HuH-7 (cell line): ENCODE results near the gene TCF21.
"Not testable (repeated sequence)": the region's sequence is repeated elsewhere in the genome, so short reads cannot be mapped to it uniquely, and the experiment has no call there.

ENCODE experiments used
- DNase-seq: peaks from one replicate; pipeline ENCODE4 v3.0.0; 2011; ENCODE audit warnings: low spot score

The TCF21 gene

DNA sequence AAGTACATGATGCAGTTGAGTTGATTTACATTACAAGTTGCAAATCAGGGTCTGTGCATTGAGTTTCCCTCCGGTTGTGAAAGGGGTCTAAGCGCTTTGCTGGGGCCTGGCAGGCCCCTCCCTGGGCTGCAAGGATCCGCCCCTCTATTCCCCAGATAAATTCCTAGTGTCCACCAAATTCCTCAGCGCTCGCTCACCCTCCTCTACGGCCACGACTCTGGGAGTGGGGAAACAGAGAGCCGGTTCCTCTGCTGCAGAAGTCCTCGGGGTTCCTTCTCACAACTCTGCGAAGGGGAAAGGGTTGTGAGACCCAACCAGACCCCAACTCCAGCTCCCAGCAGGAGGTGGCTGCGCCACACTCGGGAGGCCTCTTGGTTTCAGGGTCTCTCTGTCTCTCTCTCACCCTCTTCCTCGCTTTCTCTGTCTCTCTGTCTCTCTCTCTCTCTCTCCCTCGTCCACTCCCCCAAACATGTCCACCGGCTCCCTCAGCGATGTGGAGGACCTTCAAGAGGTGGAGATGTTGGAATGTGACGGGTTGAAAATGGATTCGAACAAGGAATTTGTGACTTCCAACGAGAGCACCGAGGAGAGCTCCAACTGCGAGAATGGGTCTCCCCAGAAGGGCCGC lies at the start of gene TCF21:
Gene TCF21 (plus strand): TSS at position 185 of the 628 bp plus-strand sequence. CDS start 285 bp downstream, at position 470.
- DNase-seq: no peak

- no peak for DNase-seq
These were observed 47.7 kb upstream of the TCF21 start for GRCh38 chr6:133841176-133841575.

- no peak for DNase-seq
These were observed 45.8 kb upstream of the TCF21 start for GRCh38 chr6:133843098-133843497.

DNA sequence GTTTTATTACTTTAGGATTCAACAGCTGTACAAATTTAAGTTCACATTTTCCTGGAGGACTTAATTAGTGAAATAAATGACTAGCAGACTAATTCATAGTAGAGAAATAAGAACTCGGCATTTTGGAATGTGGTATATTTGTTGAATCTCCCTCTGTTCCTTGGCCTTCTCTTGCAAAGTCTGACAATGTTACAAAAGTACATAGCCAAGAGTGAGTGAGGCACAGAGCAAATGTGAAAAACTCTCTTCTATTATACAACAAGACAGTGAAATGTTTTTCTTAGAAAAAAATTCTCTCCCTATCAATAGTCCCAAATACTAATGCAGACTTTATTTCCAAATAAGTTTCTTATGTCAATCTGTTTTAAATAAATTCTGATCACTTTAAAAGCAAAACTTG lies 44.2 kb upstream of the TCF21 start:
- DNase-seq: no peak

GRCh38 chr6:133854041-133854363 lies 34.9 kb upstream of the TCF21 start:
- no peak for DNase-seq

DNA sequence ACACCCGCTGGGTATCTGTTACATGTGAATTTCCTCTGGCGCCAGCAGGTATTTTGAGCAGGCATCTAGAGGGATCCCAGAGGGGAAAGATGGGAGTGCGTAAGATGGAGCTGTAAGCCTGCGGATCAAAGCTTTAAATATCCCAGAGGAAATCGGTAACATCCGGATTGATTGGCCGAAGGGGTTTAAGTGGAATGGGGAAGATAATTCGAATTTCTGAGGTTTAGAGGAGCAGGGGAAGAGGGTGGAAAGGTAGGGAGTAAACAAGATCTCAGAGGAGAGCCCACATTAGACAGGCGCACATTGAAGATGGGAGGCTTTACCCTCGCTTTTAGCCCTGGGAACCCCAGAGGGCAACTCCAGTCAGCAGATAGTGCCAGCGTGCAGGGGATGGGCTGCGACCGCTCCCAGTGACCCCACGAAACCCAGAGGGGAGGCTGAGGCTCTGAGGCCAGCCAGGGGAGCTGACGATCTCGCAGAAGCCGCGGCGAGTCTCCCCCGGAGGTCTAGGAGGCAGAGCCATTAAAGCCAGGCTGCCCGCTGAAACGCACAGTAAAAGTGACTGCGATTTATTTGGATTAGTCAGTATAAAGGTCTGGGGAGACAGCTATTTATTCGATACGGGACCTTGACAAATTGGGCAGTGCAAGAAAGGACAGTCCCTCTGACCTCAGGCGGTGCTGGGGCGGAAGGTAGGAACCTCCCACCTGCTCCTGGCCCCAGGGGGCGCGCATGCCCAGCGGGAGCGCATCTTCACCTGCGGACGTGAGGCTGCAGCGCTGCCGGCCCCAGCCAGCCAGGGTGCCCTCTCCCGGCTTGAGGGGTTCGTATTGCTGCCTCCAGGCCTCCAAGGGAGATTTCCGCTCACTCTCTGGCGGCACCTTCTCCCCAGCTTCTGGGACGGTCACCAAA lies 34.3 kb upstream of the TCF21 start:
- DNase-seq: no peak

DNA sequence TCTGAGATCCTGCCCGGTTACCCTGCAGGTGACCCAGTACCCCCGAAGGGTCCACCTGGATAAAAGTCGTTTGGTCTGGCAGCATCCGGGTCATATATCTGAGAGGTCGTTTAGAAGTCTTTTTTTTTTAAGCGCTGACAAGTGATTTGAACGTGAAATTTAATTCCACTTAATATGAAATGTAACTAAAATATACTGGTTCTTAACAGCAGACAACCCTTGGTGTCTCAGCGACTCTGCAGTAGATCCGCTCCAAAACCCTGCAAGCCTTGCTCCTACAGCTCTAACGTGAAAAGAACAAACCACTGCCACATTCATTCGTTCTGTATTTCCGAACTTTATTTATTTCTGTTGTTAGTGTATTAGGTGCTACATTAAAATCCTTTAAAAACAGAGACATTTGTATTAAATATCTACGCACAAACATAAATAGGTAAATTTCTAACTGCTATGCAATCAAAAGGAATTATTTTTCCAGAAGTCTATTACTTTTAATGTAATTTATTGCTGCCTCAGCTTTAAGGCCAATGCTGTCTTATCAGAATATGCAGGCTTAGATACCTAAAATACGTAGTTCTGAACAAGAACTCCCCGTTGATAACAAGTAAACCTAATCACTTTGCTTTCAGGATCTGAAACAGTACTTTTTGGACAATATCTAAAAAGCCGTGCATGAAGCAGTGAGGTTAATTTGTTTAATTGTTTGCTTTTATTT lies 33.5 kb upstream of the TCF21 start:
- no peak for DNase-seq

- DNase-seq: no peak
These were observed 32.9 kb upstream of the TCF21 start for GRCh38 chr6:133855991-133856370.

GRCh38 chr6:133856911-133857310 lies 32.0 kb upstream of the TCF21 start:
- no peak for DNase-seq

- no peak for DNase-seq
These were observed 31.2 kb upstream of the TCF21 start for GRCh38 chr6:133857696-133858095.

DNA sequence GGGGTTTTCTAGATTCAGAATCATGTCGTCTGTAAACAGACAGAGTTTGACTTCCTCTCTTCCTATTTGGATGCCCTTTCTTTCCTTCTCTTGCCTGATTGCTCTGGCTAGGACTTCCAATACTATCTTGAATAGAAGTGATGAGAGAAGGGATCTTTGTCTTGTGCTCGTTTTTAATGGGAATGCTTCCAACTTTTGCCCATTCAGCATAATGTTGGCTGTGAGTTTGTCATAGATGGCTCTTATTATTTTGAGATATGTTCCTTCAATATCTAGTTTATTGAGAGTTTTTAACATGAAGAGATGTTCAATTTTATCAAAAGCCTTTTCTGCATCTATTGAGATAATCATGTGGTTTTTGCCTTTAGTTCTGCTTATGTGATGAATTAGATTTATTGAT lies 27.6 kb upstream of the TCF21 start:
- not testable (repeated sequence) for DNase-seq

DNA sequence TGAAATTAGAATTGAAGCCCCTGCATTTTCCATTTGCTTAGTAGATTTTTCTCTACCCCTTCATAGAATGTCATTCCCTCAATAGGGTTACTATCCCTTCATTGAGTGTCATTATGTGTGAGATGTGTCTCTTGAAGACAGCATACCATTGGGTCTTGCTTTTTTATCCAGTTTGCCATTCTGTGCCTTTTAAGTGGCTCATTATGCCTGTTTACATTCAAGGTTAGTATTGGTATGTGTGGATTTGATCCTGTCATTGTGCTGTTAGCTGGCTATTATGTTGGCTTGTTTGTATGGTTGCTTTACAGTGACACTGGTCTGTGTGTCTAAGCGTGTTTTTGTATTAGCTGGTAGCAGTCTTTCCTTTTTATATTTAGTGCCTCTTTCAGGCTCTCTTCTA lies 25.7 kb upstream of the TCF21 start:
- DNase-seq: no peak

DNA sequence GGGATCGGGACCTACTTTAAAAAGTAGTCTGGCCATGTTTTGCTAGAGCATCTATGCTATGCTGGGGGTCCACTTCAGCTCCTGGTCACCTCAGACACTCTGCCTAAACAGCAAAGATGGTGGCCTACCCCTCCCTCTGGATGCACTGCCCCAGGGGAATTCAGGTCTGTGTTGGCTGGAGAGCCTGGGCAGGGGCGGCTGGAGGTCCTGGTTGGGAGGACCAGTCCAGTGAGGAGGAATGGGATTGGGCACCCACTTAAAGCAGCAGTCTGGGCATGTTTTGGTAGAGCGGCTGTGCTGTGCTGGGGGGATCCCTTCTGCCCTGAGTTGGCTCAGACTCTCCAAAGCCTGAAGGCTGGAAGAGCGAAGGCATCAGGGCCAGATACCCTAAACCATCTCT lies 23.2 kb upstream of the TCF21 start:
- DNase-seq: no peak

DNA sequence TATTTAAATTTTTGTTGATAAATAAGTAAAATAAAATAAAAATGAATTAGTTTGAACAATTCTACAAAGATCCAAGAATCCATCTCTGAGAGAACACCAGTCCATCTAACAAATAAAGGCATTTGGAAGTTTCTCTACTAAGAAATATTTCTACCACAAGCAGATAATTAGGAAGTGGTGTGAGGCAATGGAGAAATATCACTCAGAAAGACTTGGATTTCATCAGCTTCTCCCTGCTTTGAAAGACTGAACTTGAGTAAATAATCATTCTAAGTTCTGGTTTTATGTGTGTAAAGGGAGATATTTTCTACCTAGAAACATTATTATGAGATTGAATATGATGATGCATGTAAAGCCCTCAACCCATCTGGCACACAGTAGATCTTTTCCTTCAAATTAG lies 17.8 kb upstream of the TCF21 start:
- no peak for DNase-seq

DNA sequence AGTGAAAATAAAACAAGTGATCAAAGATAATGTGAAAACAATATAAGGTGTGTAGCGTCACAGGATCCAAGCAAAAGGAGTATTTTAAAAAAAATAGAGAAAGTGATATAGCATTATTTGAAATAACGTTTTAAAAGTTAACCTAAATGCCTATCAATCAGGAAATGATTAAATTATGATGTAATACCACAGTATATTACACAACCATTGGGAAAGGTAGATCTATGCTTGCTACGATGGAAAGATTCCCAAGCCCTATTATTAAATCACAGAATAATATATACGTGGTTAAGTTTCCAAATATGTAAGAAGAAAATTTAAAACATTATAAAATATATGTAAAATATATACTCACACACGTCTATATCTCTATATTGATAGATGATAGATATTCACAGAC lies 15.4 kb upstream of the TCF21 start:
- no peak for DNase-seq

GRCh38 chr6:133877116-133877515 lies 11.8 kb upstream of the TCF21 start:
- no peak for DNase-seq

GRCh38 chr6:133880006-133880405 lies 8.9 kb upstream of the TCF21 start:
- DNase-seq: no peak

GRCh38 chr6:133880896-133881295 lies 8.0 kb upstream of the TCF21 start:
- DNase-seq: no peak

GRCh38 chr6:133886104-133886775 lies 2.7 kb upstream of the TCF21 start:
- no peak for DNase-seq

- no peak for DNase-seq
These were observed 1.6 kb upstream of the TCF21 start for GRCh38 chr6:133887156-133887879.

- no peak for DNase-seq
These were observed 1.1 kb upstream of the TCF21 start for GRCh38 chr6:133887880-133888230.
